ENCODE measurements around the gene FBXL22.

Gene FBXL22

GRCh38 chr15:63593705-63594671, 3.2 kb upstream of the FBXL22 start:
- DNase-seq (ENCODE audit: low read depth), result peak; percentile 55

- no peak for DNase-seq (ENCODE audit: low read depth)
These were observed 2.1 kb upstream of the FBXL22 start for GRCh38 chr15:63595065-63595464.

- DNase-seq (ENCODE audit: low read depth), result no peak
These were observed 1.5 kb upstream of the FBXL22 start for GRCh38 chr15:63595688-63596087.

- DNase-seq (ENCODE audit: low read depth), result no peak
These were observed 530 bp upstream of the FBXL22 start for GRCh38 chr15:63596676-63597037.

GRCh38 chr15:63597821-63598220, 634 bp downstream of the FBXL22 start:
- DNase-seq (ENCODE audit: low read depth), result no peak

- DNase-seq (ENCODE audit: low read depth), result no peak
These were observed 1.6 kb downstream of the FBXL22 start for GRCh38 chr15:63598473-63599400.

GRCh38 chr15:63599401-63600000, 2.3 kb downstream of the FBXL22 start:
- peak; percentile 26 for DNase-seq (ENCODE audit: low read depth)

- DNase-seq (ENCODE audit: low read depth), result no peak
These were observed 2.9 kb downstream of the FBXL22 start for GRCh38 chr15:63600001-63600615.

GRCh38 chr15:63600616-63601025, 3.4 kb downstream of the FBXL22 start:
- DNase-seq (ENCODE audit: low read depth), result peak; percentile 94

GRCh38 chr15:63601026-63601703, 4.0 kb downstream of the FBXL22 start:
- DNase-seq (ENCODE audit: low read depth), result peak; percentile 40

GRCh38 chr15:63601704-63602185, 4.6 kb downstream of the FBXL22 start:
- DNase-seq (ENCODE audit: low read depth), result no peak

- DNase-seq (ENCODE audit: low read depth), result no peak
These were observed 5.4 kb downstream of the FBXL22 start for GRCh38 chr15:63602595-63602994.

GRCh38 chr15:63603516-63603915, 6.3 kb downstream of the FBXL22 start:
- no peak for DNase-seq (ENCODE audit: low read depth)

- DNase-seq (ENCODE audit: low read depth), result no peak
These were observed 7.1 kb downstream of the FBXL22 start for GRCh38 chr15:63604281-63604680.

GRCh38 chr15:63605036-63605435, 7.8 kb downstream of the FBXL22 start:
- DNase-seq (ENCODE audit: low read depth), result no peak

GRCh38 chr15:63605816-63606215, 8.6 kb downstream of the FBXL22 start:
- peak; percentile 44 for DNase-seq (ENCODE audit: low read depth)

GRCh38 chr15:63606308-63606707, 9.1 kb downstream of the FBXL22 start:
- no peak for DNase-seq (ENCODE audit: low read depth)

- DNase-seq (ENCODE audit: low read depth), result no peak
These were observed 11.8 kb downstream of the FBXL22 start for GRCh38 chr15:63608989-63609388.

GRCh38 chr15:63609448-63609847, 12.3 kb downstream of the FBXL22 start:
- no peak for DNase-seq (ENCODE audit: low read depth)

GRCh38 chr15:63610209-63610841, 13.1 kb downstream of the FBXL22 start:
- peak; percentile 67 for DNase-seq (ENCODE audit: low read depth)

- DNase-seq (ENCODE audit: low read depth), result no peak
These were observed 14.0 kb downstream of the FBXL22 start for GRCh38 chr15:63611177-63611576.

Data from activated T-cell treated with anti-CD3 and anti-CD28 coated beads for 48 hours (primary cell).